WTC11 (cell line): Measurements from ENCODE around the gene SPATA4. TPM values are rescaled to one million over a fixed set of nuclear protein-coding genes. Genes with fewer than 3 reads are reported as not detected.
A peak's percentile ranks its signal among the peaks of the same experiment; 100 is the strongest.

ENCODE experiments used
- ATAC-seq: fragments of 200-7000 bp; cut with Tn5 transposase; 2 replicates; pipeline ENCODE4 v1.10.0; 2021; ENCODE audit warnings: mild to moderate bottlenecking, moderate library complexity
- CTCF ChIA-PET: fragments of 300-600 bp; sonication (Branson Sonifier 250); formaldehyde crosslinking; loops from one replicate; lab custom pipeline; 2021; ENCODE audit warnings: antibody characterized with exemption; lab: Charles Lee
- POLR2A ChIA-PET: fragments of 350-600 bp; sonication (Branson Sonifier 250); formaldehyde crosslinking; loops from one replicate; lab custom pipeline; 2021; ENCODE audit warnings: antibody characterized with exemption; lab: Charles Lee
- DNase-seq: peaks from one replicate; pipeline ENCODE4 v3.0.0; 2021; ENCODE audit warnings: low spot score
- H3K27ac Mint-ChIP-seq: 2 replicates; pipeline ENCODE4 v1.8.0; 2021; ENCODE audit warnings: mixed read lengths
- H3K27me3 Mint-ChIP-seq: 2 replicates; pipeline ENCODE4 v1.8.0; 2021; ENCODE audit warnings: low read depth, mild to moderate bottlenecking, moderate library complexity, mixed read lengths
- H3K36me3 Mint-ChIP-seq: 2 replicates; pipeline ENCODE4 v1.8.0; 2021; ENCODE audit warnings: mixed read lengths
- H3K4me1 Mint-ChIP-seq: 2 replicates; pipeline ENCODE4 v1.8.0; 2022; ENCODE audit warnings: mixed read lengths
- H3K4me3 Mint-ChIP-seq: 2 replicates; pipeline ENCODE4 v1.8.0; 2021; ENCODE audit warnings: mild to moderate bottlenecking, moderate library complexity, mixed read lengths
- H3K9me3 Mint-ChIP-seq: 2 replicates; pipeline ENCODE4 v1.8.0; 2021; ENCODE audit warnings: mixed read lengths
- AR ChIP-seq: fragments of 250-450 bp; sonication (Bioruptor Pico); IDR thresholded peaks from 2 replicates; pipeline ENCODE4 v1.9.0; 2021; ENCODE audit warnings: mild to moderate bottlenecking
- ARID4B ChIP-seq: sonication (generic); formaldehyde crosslinking; IDR thresholded peaks from 2 replicates; pipeline ENCODE4 v1.8.0; 2023; ENCODE audit warnings: missing genetic modification reagents, mild to moderate bottlenecking, borderline replicate concordance
- ATF2 ChIP-seq: sonication (generic); formaldehyde crosslinking; IDR thresholded peaks from 2 replicates; pipeline ENCODE4 v1.8.1; 2022; ENCODE audit warnings: low read depth, missing genetic modification reagents, borderline replicate concordance
- CREM ChIP-seq: sonication (generic); formaldehyde crosslinking; IDR thresholded peaks from 2 replicates; pipeline ENCODE4 v1.8.1; 2022; ENCODE audit warnings: mild to moderate bottlenecking, missing genetic modification reagents, moderate library complexity
- E2F1 ChIP-seq: sonication (generic); formaldehyde crosslinking; IDR thresholded peaks from 2 replicates; pipeline ENCODE4 v1.8.0; 2022; ENCODE audit warnings: mild to moderate bottlenecking, missing genetic modification reagents
- IRF1 ChIP-seq: sonication (generic); formaldehyde crosslinking; IDR thresholded peaks from 2 replicates; pipeline ENCODE4 v1.8.0; 2023; ENCODE audit warnings: missing genetic modification reagents
- MAX ChIP-seq: sonication (generic); formaldehyde crosslinking; IDR thresholded peaks from 2 replicates; pipeline ENCODE4 v1.8.0; 2022; ENCODE audit warnings: mild to moderate bottlenecking, missing genetic modification reagents
- MXD4 ChIP-seq: fragments of 250-450 bp; sonication (Bioruptor Pico); IDR thresholded peaks from 2 replicates; pipeline ENCODE4 v1.8.0; 2021; ENCODE audit warnings: mild to moderate bottlenecking, moderate library complexity, borderline replicate concordance
- NR3C1 ChIP-seq: sonication (generic); formaldehyde crosslinking; conservative IDR thresholded peaks from 2 replicates; pipeline ENCODE4 v1.8.1; 2023; ENCODE audit warnings: low read depth, mild to moderate bottlenecking, missing genetic modification reagents
- OVOL2 ChIP-seq: fragments of 250-450 bp; sonication (Bioruptor Pico); IDR thresholded peaks from 2 replicates; pipeline ENCODE4 v1.9.0; 2021; ENCODE audit warnings: mild to moderate bottlenecking, borderline replicate concordance
- PREB ChIP-seq: sonication (generic); formaldehyde crosslinking; IDR thresholded peaks from 2 replicates; pipeline ENCODE4 v1.8.1; 2022; ENCODE audit warnings: mild to moderate bottlenecking, missing genetic modification reagents, moderate library complexity, borderline replicate concordance
- RELA ChIP-seq: sonication (generic); formaldehyde crosslinking; IDR thresholded peaks from 2 replicates; pipeline ENCODE4 v1.8.1; 2022; ENCODE audit warnings: missing genetic modification reagents, mild to moderate bottlenecking, borderline replicate concordance
- TEAD1 ChIP-seq: sonication (generic); formaldehyde crosslinking; IDR thresholded peaks from 2 replicates; pipeline ENCODE4 v1.8.0; 2022; ENCODE audit warnings: mild to moderate bottlenecking, missing genetic modification reagents
- TP53 ChIP-seq: sonication (generic); formaldehyde crosslinking; IDR thresholded peaks from 2 replicates; pipeline ENCODE4 v1.8.1; 2023; ENCODE audit warnings: mild to moderate bottlenecking, missing genetic modification reagents
- USF1 ChIP-seq: sonication (generic); formaldehyde crosslinking; IDR thresholded peaks from 2 replicates; pipeline ENCODE4 v1.8.0; 2022; ENCODE audit warnings: mild to moderate bottlenecking, missing genetic modification reagents
- ZMAT4 ChIP-seq: fragments of 250-450 bp; sonication (Bioruptor Pico); IDR thresholded peaks from 2 replicates; pipeline ENCODE4 v1.9.0; 2021; ENCODE audit warnings: mild to moderate bottlenecking
- total RNA-seq: library from RNA; stranded (reverse); gene quantifications from 3 replicates; pipeline ENCODE4 v1.2.3, GENCODE V29; 2021

The SPATA4 gene
- total RNA-seq, 1 experiment from 2014 or later, result not detected

- TF ChIP-seq TEAD1 (CRISPR knock-in tag) (no peak), RELA (CRISPR knock-in tag) (no peak), MAX (CRISPR knock-in tag) (peak; percentile 52; the same call in 1 of the 2 replicates), CREM (CRISPR knock-in tag) (0 out of 2 replicates have a peak, but pooled peaks have one; percentile 40), IRF1 (CRISPR knock-in tag) (no peak), NR3C1 (no peak), E2F1 (no peak)
Observed at GRCh38 chr4:176195184-176195978, at the start of gene SPATA4 (continued).

GRCh38 chr4:176242764-176243347, 47.5 kb upstream of the SPATA4 start:
- ATAC-seq, result no peak
- Mint-ChIP-seq H3K9me3 (peaks cover 5% of the 10 kb centered on the region; the same call in 1 of the 2 replicates), H3K4me1 (peaks cover 10% of the 10 kb centered on the region), H3K27me3 (no peaks in the 10 kb centered on the region), H3K27ac (no peak overlapping the region), H3K36me3 (no peaks in the 10 kb centered on the region), H3K4me3 (no peak overlapping the region)
- DNase-seq, result no peak
- no peak for TF ChIP-seq MXD4
- POLR2A ChIA-PET, result no interaction called here
- CTCF ChIA-PET, result no interaction called here

- POLR2A ChIA-PET, result no interaction called here
- Mint-ChIP-seq H3K4me3 (no peak overlapping the region), H3K27me3 (no peaks in the 10 kb centered on the region), H3K4me1 (peaks cover 15% of the 10 kb centered on the region), H3K36me3 (no peaks in the 10 kb centered on the region), H3K9me3 (peaks cover 5% of the 10 kb centered on the region; the same call in 1 of the 2 replicates), H3K27ac (no peak overlapping the region)
- CTCF ChIA-PET, result no interaction called here
- ATAC-seq (no peak), DNase-seq (no peak)
- no peak for TF ChIP-seq USF1 (CRISPR knock-in tag)
- no peak for TF ChIP-seq AR (CRISPR knock-in tag)
- TF ChIP-seq OVOL2 (CRISPR knock-in tag), result no peak
- no peak for TF ChIP-seq ZMAT4
- no peak for TF ChIP-seq TP53 (CRISPR knock-in tag)
- TF ChIP-seq ARID4B (CRISPR knock-in tag), result no peak
- no peak for TF ChIP-seq ATF2 (CRISPR knock-in tag)
- TF ChIP-seq PREB (CRISPR knock-in tag), result no peak
- no peak for TF ChIP-seq IRF1 (CRISPR knock-in tag)
Observed at GRCh38 chr4:176241703-176242102, 46.3 kb upstream of the SPATA4 start.
